HepG2 (cell line): ENCODE results near the gene SPINDOC. TPM values are rescaled to one million over a fixed set of nuclear protein-coding genes. Genes with fewer than 3 reads are reported as not detected.

Experiments
- ATAC-seq: fragments of 200-7000 bp; cut with Tn5 transposase; 3 replicates; pipeline ENCODE4 v1.9.1; 2020; ENCODE audit warnings: mild to moderate bottlenecking, moderate library complexity
- BruUV-seq: library from RNA; stranded (reverse); fragments of 400-500 nt; replicated peaks from 2 replicates; lab custom pipeline; 2021; lab: Mats Ljungman, UMichigan
- CTCF ChIA-PET: fragments of 300-600 bp; formaldehyde crosslinking; extraction: SDS; loops from one replicate; lab custom pipeline; 2021; ENCODE audit warnings: low total read pairs, inconsistent platforms, low intra/inter-chr PET ratio; lab: Yijun Ruan, JAX
- POLR2A ChIA-PET: fragments of 350-600 bp; sonication (Branson Sonifier 250); formaldehyde crosslinking; loops from one replicate; lab custom pipeline; 2020; ENCODE audit warnings: antibody characterized with exemption, inconsistent platforms; lab: Yijun Ruan, JAX
- DNase-seq: peaks from one replicate; pipeline ENCODE4 v3.0.0-alpha.2; 2015; ENCODE audit warnings: low spot score
- FAIRE-seq: peaks from 3 replicates; lab custom pipeline; 2011; peaks lifted over from hg19 to GRCh38; lab: Jason Lieb, UNC
- H2AFZ ChIP-seq: one replicate; pipeline ENCODE4 v1.6.1; 2011; ENCODE audit warnings: low read length, inconsistent platforms
- H3K27ac ChIP-seq: fragments of 300-600 bp; 3 replicates; pipeline ENCODE4 v1.8.0; 2011; ENCODE audit warnings: mixed run types, mild to moderate bottlenecking, mixed read lengths, low read length, inconsistent platforms; ENCODE audit not compliant: insufficient read depth; ENCODE audit errors: extremely low read length
- H3K27me3 ChIP-seq, 2 experiments: fragments of 200-600 bp in 1 of 2; 2 replicates in 1 of 2; 3 replicates in 1 of 2; pipeline versions ENCODE4 v1.6.0 to v1.8.0; 2011; ENCODE audit warnings: low read length in 2 of 2, mild to moderate bottlenecking in 2 of 2, moderate library complexity in 2 of 2, inconsistent platforms in 1 of 2; ENCODE audit not compliant: insufficient read depth in 2 of 2, control insufficient read depth in 1 of 2
- H3K36me3 ChIP-seq, 2 experiments: fragments of 200-600 bp in 1 of 2; replicated peaks in 1 of 2; 2 replicates in 1 of 2; 3 replicates in 1 of 2; pipeline versions ENCODE4 v1.5.1 to v1.8.0; 2011; ENCODE audit warnings: low read length in 2 of 2, inconsistent platforms in 1 of 2; ENCODE audit not compliant: insufficient read depth in 2 of 2, control insufficient read depth in 1 of 2
- H3K4me1 ChIP-seq: 2 replicates; pipeline ENCODE4 v1.5.1; 2012; ENCODE audit warnings: low read length, inconsistent platforms; ENCODE audit not compliant: insufficient read depth
- H3K4me2 ChIP-seq: 2 replicates; pipeline ENCODE4 v1.6.0; 2011; ENCODE audit warnings: low read depth, low read length, inconsistent platforms
- H3K4me3 ChIP-seq, 3 experiments: fragments of 200-600 bp in 1 of 3; sonication (generic), shearing (Covaris generic) in 1 of 3; replicated peaks in 1 of 3; 2 replicates each; pipeline ENCODE4 v1.5.1; 2011 to 2016; ENCODE audit warnings: low read length in 3 of 3, inconsistent platforms in 2 of 3, low read depth in 2 of 3, mild to moderate bottlenecking in 2 of 3, control low read depth in 1 of 3, mixed read lengths in 1 of 3; ENCODE audit not compliant: insufficient read depth in 1 of 3
- H3K79me2 ChIP-seq: one replicate; pipeline ENCODE4 v1.6.1; 2011; ENCODE audit warnings: low read length, inconsistent platforms; ENCODE audit not compliant: insufficient read depth
- H3K9ac ChIP-seq: 2 replicates; pipeline ENCODE4 v1.6.0; 2011; ENCODE audit warnings: mild to moderate bottlenecking, low read depth, low read length, inconsistent platforms; ENCODE audit not compliant: insufficient read depth
- H3K9me3 ChIP-seq: 2 replicates; pipeline ENCODE4 v1.5.1; 2012; ENCODE audit warnings: mild to moderate bottlenecking, low read length
- H4K20me1 ChIP-seq: 2 replicates; pipeline ENCODE4 v1.6.0; 2011; ENCODE audit warnings: inconsistent platforms, mild to moderate bottlenecking, low read length, moderate library complexity; ENCODE audit not compliant: insufficient read depth
- ATF1 ChIP-seq: IDR thresholded peaks from 2 replicates; pipeline ENCODE4 v1.6.1; 2016; ENCODE audit warnings: mild to moderate bottlenecking, control low read depth
- NFYC ChIP-seq: IDR thresholded peaks from 2 replicates; pipeline ENCODE4 v1.6.1; 2016; ENCODE audit warnings: missing genetic modification reagents, missing compliant biosample characterization
- U2AF2 ChIP-seq: fragments of 200-400 bp; formaldehyde crosslinking; IDR thresholded peaks from 2 replicates; pipeline ENCODE4 v1.6.1; 2017; ENCODE audit warnings: low read depth, mild to moderate bottlenecking, low read length
- ZNF556 ChIP-seq: sonication (generic); formaldehyde crosslinking; IDR thresholded peaks from 2 replicates; pipeline ENCODE4 v1.4.0; 2020; ENCODE audit warnings: mild to moderate bottlenecking, missing genetic modification reagents, borderline replicate concordance
- WGBS: methylation state at CpG from one replicate; pipeline ENCODE4 v1.1.6; 2017; ENCODE audit warnings: low lambda C conversion rate; 5-methylcytosine and 5-hydroxymethylcytosine counted together
- in situ Hi-C: cut with HindIII; loops from 2 replicates; pipeline ENCODE4 v1.10.0; 2017; ENCODE audit warnings: low pct_unique_long_range_greater_than_20kb; ENCODE audit not compliant: extremely low pct_ligation_motif_present
- intact Hi-C: fragments of 100-400 bp; cut with micrococcal nuclease; formaldehyde crosslinking; loops from one replicate; pipeline ENCODE4 v1.10.0; 2022; ENCODE audit not compliant: unreplicated experiment
- polyA plus RNA-seq, 8 experiments: library from polyadenylated mRNA; depleted of rRNA in 3 of 8; stranded (reverse) in 7 of 8; unstranded in 1 of 8; fragments of >200 nt; fragmentation: Illumina TruSeq in 4 of 8; extraction: Trizol in 4 of 8; gene quantifications; 2 replicates each; pipeline versions ENCODE4 v1.2.1 to v1.2.3, GENCODE V29; 2011 to 2016; ENCODE audit warnings: low read depth in 4 of 8, missing spikeins in 1 of 8, mixed read lengths in 1 of 8; ENCODE audit not compliant: insufficient read depth in 1 of 8
- total RNA-seq, 5 experiments: library from RNA; depleted of rRNA; stranded (reverse); fragments of >200 nt; fragmentation: Illumina TruSeq; extraction: Trizol; gene quantifications; 2 replicates each; pipeline ENCODE4 v1.2.3, GENCODE V29; 2016; ENCODE audit warnings: low read depth in 1 of 5

The SPINDOC gene
- total and polyA plus RNA-seq, 2 of the 13 experiments (the other 11 are each of a cell fraction or from before 2014, with no cell fraction given) = 21.4 to 29.9 TPM

DNA sequence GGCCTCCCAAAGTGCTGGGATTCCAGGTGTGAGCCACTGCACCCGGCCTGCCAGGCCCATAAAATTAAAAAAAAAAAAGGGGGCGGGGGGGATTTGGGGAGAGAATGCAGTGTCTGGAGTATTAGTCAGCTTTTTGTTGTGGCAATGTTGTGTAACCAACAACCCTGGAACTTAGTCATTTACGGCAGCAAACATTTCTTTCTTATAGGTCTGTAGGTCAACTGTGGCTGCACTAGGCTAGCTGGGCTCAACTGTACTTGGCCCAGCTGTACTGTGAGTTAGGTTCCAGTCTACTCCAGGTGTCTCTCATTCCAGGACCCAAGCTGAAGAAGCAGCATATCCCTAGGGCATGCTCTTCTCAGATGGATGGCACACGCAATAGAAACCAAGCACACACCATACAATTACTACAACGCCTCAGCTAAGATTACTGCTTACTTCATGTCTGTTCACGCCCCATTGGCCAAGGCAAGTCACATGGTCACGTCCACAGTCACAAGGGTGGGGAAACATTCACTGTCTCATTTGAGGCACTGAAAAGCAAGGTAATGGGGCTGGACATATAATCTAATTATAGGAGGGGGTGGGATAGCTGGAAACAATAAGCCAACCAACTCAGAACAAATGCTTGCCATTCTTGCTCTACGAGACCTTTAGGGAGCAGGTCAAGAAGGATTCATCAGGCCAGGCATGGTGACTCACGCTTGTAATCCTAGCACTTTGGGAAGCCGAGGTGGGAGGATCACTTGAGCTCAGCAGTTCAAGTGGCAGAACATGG is 10.4 kb upstream of the SPINDOC start:
- POLR2A ChIA-PET = interaction anchor here (0.5 to 1.2 kb wide), 2 partner anchors 35 to 114 kb away, joined by 3 read pairs; partner anchors contain the start of genes RCOR2 and ZFTA
- Histone ChIP-seq H3K9me3 (no peaks in the 10 kb centered on the region), H3K79me2 (no peaks in the 10 kb centered on the region), H3K9ac (no peak overlapping the region), H3K4me3 (no peak overlapping the region), H3K27me3 (no peaks in the 10 kb centered on the region), H4K20me1 (no peaks in the 10 kb centered on the region), H3K27ac (no peak overlapping the region), H2AFZ (no peak overlapping the region), H3K36me3 (no peaks in the 10 kb centered on the region), H3K4me2 (no peak overlapping the region), H3K4me1 (peaks cover 7% of the 10 kb centered on the region)
- DNase-seq = no peak
- CTCF ChIA-PET = no interaction called here
- intact Hi-C loops = no loop called here
- TF ChIP-seq NFYC (peak; percentile 35; the same call in 1 of the 2 replicates), ATF1 (CRISPR knock-in tag) (no peak)
- in situ Hi-C loops = no loop called here
- 85% methylated on average over 10 of the region's 10 CpGs for WGBS
- no TSS peak for BruUV-seq
- ATAC-seq = no peak
- FAIRE-seq = no peak

DNA sequence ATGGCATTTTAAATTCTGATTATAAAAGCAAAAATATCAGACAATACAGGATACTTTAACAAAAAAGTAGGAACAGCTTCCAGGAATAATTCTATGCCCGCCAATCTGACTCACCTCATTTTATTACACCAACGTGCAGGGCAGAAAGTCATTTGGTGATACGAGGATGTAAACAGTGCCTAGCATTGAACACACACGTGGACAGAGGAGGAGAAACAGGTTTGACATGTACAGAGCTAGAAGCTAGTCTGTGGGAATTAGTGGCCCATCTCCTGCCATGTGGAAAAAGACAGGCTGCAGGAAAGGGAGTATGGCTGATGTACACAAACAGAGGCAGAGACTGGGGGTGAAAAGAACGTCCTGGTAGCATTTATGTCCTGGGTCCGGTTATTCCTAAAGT is 9.0 kb upstream of the SPINDOC start:
- Histone ChIP-seq H3K9me3 (no peaks in the 10 kb centered on the region), H2AFZ (no peak overlapping the region), H4K20me1 (no peaks in the 10 kb centered on the region)
- ATAC-seq = no peak
- CTCF ChIA-PET = no interaction called here
- TF ChIP-seq ZNF556 (no peak), U2AF2 (no peak)
- TF ChIP-seq, all 625 proteins: peak for 0
- H3K36me3 ChIP-seq = no peaks in the 10 kb centered on the region
- H3K79me2 ChIP-seq = no peaks in the 10 kb centered on the region
- H3K27ac ChIP-seq = no peak overlapping the region
- in situ Hi-C loops (no loop called here), intact Hi-C loops (no loop called here)
- no TSS peak for BruUV-seq
- DNase-seq = no peak
- POLR2A ChIA-PET = no interaction called here
- 93% methylated on average over 6 of the region's 6 CpGs for WGBS
- no peak overlapping the region for H3K4me2 ChIP-seq
- H3K9ac ChIP-seq = no peak overlapping the region
- FAIRE-seq = no peak
- no peaks in the 10 kb centered on the region for H3K27me3 ChIP-seq
- no peak overlapping the region for H3K4me3 ChIP-seq
- peaks cover 7% of the 10 kb centered on the region for H3K4me1 ChIP-seq
